GM10266 (cell line): ENCODE measurements around the gene LAMP2.
A peak's percentile ranks its signal among the peaks of the same experiment; 100 is the strongest.
"Not testable (repeated sequence)": the region's sequence is repeated elsewhere in the genome, so short reads cannot be mapped to it uniquely, and the experiment has no call there.

ENCODE experiments used
- DNase-seq: peaks from one replicate; pipeline ENCODE4 v3.0.0; 2012; ENCODE audit errors: extremely low spot score
- TF ChIP-seq, protein P1 (sequence below): IDR thresholded peaks from 2 replicates; pipeline ENCODE4 v1.5.1; 2012; ENCODE audit warnings: mild to moderate bottlenecking, low read depth; ENCODE audit not compliant: control insufficient read depth, insufficient read depth; ENCODE audit errors: missing control alignments

Gene LAMP2

DNA sequence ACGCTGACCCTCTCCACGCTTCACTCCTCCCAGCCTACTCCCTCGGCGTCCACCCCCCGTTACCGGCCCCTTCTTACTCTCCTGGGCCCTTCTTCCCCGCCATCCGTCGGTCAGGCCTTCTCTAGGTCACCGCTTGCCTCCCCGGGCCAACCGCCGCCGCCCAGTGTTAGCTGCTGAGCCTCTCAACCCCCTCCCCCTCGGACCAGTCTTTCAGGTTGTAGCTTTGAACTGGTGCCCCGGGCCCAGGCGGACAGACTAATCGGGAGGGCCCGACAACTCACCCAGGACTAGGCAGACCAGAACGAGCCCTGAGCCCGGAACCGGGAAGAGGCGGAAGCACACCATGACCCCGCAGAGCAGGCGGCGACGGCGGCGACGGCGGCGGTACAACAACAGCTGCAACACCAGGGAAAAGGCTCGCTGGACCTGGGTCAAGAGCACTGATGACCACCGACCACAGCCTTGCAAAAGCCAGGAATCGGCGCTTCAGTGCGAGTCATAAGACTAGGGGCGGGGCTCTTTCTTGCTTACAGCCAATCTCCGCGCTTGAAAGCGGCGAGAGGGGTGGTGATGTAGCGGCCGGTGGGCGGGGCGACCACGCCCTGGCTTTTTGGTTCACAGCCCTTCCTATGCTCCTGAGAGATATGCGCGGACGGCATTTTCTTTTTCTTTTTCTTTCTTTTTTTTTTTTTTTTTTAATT lies at the start of gene LAMP2:
TSS of gene LAMP2 (minus strand) at position 472 of the 701 bp plus-strand sequence. CDS start at position 345, 127 bp downstream.
- TF ChIP-seq, protein P1, sequence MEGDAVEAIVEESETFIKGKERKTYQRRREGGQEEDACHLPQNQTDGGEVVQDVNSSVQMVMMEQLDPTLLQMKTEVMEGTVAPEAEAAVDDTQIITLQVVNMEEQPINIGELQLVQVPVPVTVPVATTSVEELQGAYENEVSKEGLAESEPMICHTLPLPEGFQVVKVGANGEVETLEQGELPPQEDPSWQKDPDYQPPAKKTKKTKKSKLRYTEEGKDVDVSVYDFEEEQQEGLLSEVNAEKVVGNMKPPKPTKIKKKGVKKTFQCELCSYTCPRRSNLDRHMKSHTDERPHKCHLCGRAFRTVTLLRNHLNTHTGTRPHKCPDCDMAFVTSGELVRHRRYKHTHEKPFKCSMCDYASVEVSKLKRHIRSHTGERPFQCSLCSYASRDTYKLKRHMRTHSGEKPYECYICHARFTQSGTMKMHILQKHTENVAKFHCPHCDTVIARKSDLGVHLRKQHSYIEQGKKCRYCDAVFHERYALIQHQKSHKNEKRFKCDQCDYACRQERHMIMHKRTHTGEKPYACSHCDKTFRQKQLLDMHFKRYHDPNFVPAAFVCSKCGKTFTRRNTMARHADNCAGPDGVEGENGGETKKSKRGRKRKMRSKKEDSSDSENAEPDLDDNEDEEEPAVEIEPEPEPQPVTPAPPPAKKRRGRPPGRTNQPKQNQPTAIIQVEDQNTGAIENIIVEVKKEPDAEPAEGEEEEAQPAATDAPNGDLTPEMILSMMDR: no peak
- DNase-seq: peak; percentile 72

- TF ChIP-seq, protein P1: no peak
- no peak for DNase-seq
Observed at GRCh38 chrX:120517936-120518335, 48.8 kb upstream of the LAMP2 start.

GRCh38 chrX:120514236-120514635 lies 45.1 kb upstream of the LAMP2 start:
- DNase-seq: peak; percentile 4
- TF ChIP-seq, protein P1: peak; percentile 20

GRCh38 chrX:120512627-120513026 lies 43.5 kb upstream of the LAMP2 start:
- no peak for DNase-seq
- TF ChIP-seq, protein P1: no peak

GRCh38 chrX:120512222-120512621 lies 43.1 kb upstream of the LAMP2 start:
- TF ChIP-seq, protein P1: no peak
- no peak for DNase-seq

GRCh38 chrX:120504569-120504968 lies 35.5 kb upstream of the LAMP2 start:
- TF ChIP-seq, protein P1: no peak
- DNase-seq: no peak

DNA sequence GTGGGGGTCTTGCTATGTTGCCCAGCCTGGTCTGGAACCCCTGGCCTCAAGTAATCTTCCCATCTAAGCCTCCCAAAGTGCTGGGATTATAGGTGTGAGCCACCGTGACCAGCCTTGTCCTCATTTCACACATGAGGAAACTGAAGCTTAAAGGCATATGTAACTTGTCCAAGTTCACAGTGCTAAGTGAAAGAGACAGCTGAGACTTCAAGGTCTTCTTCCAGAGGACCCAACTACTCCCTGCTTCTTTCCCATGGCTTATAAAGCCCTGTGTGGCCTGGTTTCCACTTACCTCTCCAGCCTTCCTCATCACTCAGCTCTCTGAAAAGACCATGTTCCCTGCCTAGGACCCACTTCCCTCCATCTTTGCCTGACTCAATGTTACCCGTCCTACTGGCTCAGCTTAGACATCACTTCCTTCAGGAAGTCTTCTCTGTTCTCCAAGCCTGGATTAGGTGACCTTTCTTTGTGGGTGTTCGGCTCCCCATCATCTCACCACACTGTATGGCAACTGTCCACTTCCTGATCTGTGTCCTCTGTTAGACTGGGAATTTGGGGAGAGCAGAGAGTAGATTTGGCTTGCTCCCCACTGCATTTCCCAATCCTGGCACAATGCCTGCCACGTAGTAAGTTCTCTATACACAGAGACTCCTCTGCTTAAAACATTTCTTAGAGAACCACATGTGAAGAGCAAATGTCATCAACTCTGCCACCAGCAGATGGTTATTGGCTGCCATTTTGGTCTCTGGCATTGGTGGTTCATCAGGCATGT lies 30.4 kb upstream of the LAMP2 start:
- TF ChIP-seq, protein P1: no peak
- no peak for DNase-seq

DNA sequence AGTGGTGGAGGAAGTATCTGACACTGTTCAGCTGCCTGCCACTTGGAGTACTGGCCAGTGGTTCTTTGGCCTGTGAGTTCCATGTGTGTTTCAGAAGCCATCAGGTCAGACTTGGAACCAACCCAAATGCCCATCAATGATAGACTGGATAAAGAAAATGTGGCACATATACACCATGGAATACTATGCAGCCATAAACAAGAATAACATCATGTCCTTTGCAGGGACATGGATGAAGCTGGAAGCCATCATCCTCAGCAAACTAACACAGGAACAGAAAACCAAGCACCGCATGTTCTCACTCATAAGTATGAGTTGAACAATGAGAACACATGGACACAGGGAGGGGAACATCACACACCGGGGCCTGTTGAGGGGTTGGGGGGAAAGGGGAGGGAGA lies 21.0 kb upstream of the LAMP2 start:
- not testable (repeated sequence) for DNase-seq
